GM12865 (cell line): ENCODE results near the gene PHAF1.

Experiments used
- DNase-seq: peaks from one replicate; pipeline ENCODE4 v3.0.0; 2010; ENCODE audit warnings: low read depth
- H3K4me3 ChIP-seq: 2 replicates; pipeline ENCODE4 v1.5.1; 2011; ENCODE audit warnings: mild to moderate bottlenecking, low read depth, low read length, control low read depth
- CTCF ChIP-seq: IDR thresholded peaks from 2 replicates; pipeline ENCODE4 v1.5.1; 2011; ENCODE audit warnings: low read length, control low read depth, low read depth, inconsistent platforms; ENCODE audit not compliant: insufficient read depth; ENCODE audit errors: missing control alignments

Gene PHAF1

GRCh38 chr16:67162506-67163163 lies 52.9 kb downstream of the PHAF1 start:
- H3K4me3 ChIP-seq: peak overlapping the region; percentile 39
- TF ChIP-seq CTCF: no peak
- no peak for DNase-seq

- DNase-seq: peak; percentile 73
- peak overlapping the region; percentile 39 for H3K4me3 ChIP-seq
- TF ChIP-seq CTCF: no peak
These were observed 53.6 kb downstream of the PHAF1 start for GRCh38 chr16:67163164-67163998.

GRCh38 chr16:67163999-67164558 lies 54.3 kb downstream of the PHAF1 start:
- H3K4me3 ChIP-seq: peak overlapping the region; percentile 29; the same call in 1 of the 2 replicates
- no peak for TF ChIP-seq CTCF
- DNase-seq: no peak

GRCh38 chr16:67164599-67165061 lies 54.9 kb downstream of the PHAF1 start, which contains the start of gene HSF4:
Gene HSF4, plus strand, starts transcription at chr16:67164745. Its CDS starts 67 bp downstream, at chr16:67164812.
- peak within 1 kb of the TSS; percentile 29; the same call in 1 of the 2 replicates for H3K4me3 ChIP-seq
- TF ChIP-seq CTCF: no peak
- no peak for DNase-seq

- no peak overlapping the region for H3K4me3 ChIP-seq
These were observed 55.7 kb downstream of the PHAF1 start for GRCh38 chr16:67165121-67166078.

More at GRCh38 chr16:67165121-67166078, 55.7 kb downstream of the PHAF1 start:
- DNase-seq: no peak
- TF ChIP-seq CTCF: no peak
